HG02798 (cell line): Measurements from ENCODE around the gene TOX2.

Experiments
- ATAC-seq: cut with Tn5 transposase; IDR thresholded peaks from one replicate; pipeline ENCODE4 v1.9.1; 2021; ENCODE audit warnings: mild to moderate bottlenecking; ENCODE audit not compliant: unreplicated experiment, poor library complexity

The TOX2 gene

DNA sequence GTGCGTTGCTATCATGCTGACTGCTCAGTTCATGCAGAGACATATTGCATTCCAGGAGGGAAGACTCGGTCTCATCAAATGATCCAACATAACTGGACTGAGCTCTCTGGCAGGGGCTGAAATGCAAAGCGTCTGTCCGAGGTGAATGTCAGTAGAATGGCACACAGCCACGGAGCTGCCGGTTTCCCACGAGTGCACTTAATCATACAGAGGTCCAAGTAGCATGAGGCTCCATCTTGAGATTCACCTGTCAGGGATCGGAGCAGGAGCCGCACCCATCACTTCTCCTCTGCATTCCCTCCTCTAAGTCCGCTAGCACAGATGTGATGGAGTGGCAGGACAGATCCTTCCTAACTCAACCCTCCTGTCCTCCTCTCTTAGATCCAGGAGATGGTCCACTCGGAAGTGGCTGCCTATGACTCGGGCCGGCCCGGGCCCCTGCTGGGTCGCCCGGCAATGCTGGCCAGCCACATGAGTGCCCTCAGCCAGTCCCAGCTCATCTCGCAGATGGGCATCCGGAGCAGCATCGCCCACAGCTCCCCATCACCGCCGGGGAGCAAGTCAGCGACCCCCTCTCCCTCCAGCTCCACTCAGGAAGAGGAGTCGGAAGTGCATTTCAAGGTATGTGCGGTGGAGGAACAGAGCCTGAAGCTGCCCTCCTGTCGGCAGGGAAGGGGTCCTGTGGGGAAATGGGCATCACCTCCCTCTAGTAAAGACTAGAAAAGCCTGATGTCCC lies 136.4 kb downstream of the TOX2 start:
- ATAC-seq, result no peak

DNA sequence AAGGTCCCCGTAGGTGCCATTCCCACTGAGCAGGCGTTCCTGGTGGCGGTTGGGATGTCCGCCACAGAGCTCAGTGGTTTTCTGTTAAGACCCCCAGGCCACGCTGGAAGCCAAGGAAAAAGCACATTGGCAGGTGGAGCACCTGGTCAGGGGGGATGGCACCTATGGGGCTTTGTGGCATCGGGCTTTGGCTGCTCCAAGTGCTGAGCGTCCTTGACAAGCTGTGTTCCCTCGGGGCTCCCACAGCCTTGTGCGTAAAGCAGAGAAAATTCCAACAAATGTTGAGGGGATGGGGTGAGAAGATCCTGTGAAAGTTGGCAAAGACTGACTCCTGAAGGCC lies 137.0 kb downstream of the TOX2 start:
- no peak for ATAC-seq

DNA sequence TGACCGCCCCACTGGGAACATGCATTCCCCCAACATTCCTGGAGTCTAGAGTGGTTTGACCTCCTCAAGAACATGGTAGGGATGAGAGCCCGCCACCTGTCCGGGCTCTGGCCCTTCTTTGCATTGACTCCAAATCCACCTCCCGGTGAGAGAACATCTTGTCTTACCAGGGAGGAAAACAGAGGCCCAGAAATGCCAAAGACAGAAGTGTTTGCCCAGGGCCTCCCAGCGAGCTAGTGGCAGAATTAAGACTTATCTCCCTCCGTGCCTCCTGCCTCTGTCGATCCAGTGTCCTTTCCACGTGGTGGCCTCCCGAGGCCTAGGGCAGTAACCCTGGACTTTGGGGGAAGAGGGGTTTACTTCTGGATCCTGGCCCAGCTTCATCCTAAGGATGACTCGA lies 137.5 kb downstream of the TOX2 start:
- no peak for ATAC-seq

DNA sequence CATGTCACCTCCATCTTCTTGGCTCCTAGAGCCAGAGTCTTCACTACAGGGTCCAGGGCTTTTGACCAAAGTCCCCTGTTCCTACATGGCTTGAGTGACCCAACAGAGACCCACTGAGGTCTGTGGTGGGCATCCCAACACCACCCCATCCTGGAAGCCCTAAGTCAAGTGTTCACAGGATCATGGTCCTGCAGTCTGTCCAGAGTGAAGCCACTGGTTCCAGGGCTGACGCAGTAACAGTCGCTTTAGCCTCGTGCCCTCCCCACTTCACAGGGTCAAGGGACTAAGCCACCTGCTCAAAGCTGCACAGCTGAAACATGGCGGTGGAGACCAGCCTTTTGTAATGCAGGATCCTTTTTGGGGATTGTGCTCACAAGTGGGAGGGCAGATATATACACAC lies 138.4 kb downstream of the TOX2 start:
- no peak for ATAC-seq

DNA sequence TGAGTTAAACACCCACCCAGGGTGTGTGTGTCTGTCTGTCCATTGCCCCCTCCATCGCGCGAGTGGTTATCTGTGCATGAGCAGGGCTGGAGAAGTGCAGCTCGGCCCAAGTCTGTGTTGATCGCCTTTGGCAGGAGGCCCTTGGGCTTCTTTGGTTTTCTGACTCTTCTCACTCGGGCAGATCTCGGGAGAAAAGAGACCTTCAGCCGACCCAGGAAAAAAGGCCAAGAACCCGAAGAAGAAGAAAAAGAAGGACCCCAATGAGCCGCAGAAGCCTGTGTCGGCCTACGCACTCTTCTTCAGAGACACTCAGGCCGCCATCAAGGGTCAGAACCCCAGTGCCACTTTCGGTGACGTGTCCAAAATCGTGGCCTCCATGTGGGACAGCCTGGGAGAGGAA lies 139.5 kb downstream of the TOX2 start:
- no peak for ATAC-seq

DNA sequence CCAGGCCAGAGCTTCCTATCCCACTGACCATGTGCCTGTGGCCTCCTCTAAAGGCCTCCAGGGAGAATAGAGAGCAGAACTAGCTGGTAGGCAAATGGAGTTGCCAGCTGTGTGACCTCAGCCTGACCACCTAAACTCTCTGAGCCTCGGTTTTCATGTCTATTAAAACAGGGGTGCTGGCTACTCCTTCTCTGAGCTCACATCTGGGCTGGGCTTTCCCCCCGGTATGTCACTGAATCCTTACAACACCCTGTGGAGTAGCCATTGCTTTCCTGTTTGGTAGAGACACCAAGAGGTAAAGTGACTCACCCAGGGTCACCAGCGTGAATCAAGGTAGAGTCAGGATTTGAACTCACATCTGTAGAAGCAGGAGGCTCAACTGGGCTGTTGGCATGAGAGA lies 140.2 kb downstream of the TOX2 start:
- ATAC-seq, result no peak

DNA sequence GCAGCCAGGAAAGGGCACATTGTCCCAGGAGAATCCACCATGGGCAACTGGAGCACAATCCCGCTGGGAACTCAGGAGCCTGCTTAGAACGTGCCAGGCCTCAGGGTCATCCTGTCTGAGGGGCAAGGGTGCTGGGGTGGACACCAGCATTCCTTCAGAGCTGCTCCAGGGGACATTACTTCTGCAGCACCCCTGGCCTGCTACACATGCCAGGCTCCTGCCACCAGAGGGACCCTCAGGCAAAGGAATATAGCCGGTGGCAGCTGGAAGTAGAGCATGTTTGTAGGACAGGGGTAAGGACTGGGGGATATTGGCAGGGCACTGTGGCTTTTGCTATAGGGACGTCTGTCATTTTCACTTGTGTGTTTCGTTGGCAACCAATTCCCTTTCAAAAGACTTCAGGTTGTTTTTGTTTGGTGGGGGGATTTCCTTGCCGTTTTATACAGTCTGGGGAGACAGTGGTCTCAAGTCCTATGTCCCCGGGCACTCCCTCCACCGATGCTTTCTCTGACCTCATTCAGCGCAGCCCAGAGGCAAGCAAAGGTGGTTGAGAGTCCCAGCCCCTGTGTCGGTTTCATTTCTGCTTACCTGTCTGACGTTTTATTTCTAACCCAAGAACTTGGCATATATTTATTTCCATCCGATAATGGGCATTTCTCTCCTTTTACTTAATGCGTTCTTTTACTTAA lies 141.5 kb downstream of the TOX2 start:
- ATAC-seq, result no peak

DNA sequence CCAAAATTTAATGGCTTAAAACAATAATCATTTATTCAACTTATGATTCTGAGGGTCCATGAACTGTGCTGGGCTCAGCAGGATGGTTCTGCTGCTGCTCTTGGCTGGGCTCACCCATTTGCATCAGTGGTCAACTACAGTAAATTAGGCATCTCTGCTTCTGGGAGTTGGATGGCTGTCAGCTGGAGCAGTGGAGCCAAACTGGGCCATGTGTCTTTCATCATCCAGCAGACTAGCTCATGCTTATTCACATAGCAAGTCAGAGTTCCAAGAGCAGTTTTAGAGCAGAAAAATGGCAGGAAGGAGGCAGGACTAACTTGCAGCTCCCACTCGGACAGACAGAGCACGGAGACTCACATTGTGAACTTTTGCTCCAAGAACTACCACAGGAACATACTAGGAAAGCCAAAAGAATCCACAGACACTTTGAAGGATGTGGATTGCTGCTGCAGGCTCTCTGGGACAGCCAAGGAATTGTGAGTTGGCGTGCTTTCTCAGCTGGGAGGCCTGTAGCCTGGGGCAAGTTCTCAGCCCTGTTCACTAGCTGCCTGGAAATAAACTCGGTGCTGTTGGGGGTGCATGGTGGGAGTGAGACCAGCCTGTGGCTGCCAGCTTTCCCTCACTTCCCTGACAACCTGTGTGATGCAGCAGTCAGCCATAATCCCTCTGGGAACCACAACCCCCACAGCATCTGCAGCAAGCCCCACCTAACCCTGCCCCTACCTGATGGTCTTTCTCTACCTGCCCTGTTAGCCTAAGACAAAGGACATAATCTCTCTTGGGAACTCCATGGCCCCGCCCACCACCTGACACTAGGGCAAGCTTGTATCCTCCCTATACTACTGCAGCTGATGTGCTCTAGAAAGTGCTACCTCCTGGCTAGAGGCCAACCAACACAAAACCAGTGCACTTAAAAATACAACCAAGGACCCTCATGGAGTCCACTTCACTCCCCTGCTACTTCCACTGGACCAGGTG lies 143.3 kb downstream of the TOX2 start:
- no peak for ATAC-seq

DNA sequence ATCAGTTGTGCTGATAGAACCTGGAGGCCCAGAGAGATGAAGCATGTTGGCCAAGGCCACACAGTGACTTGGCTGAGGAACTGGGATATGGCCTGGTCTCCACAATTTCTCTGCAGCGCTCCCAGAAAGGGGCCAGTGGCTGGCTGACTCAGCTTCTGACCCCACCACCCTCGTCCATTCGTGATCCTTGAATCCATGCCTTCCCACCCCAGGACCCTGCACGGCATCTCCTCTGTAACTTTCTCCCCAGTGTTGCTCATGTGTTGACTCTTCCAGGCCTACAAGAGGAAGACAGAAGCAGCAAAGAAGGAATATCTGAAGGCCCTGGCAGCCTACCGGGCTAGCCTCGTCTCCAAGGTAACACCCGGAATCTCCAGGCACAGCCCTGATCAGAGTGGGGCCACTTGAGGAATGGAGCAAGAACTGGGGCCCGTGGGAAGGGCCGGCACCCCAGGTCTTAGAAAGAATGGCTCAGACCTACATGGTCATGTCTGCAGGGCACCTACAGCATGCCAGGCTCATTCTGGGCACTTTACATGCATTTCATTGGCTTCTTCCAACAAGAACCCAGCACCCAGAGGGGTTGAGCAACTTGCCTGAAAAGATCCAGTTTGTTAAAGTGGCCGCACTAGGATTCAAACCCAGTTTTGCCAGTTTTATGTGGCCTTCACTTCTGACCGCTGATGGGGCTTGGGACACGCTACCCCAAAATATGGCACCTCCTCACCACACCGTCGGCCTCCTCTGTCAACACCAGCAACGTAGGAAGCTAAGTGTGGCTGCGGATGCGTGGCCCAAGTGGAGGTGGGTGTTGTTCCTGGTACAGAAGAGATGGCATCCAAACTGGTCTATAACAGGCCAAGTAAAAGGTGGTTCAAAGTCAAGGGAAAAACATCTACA lies 150.1 kb downstream of the TOX2 start:
- ATAC-seq, result no peak

DNA sequence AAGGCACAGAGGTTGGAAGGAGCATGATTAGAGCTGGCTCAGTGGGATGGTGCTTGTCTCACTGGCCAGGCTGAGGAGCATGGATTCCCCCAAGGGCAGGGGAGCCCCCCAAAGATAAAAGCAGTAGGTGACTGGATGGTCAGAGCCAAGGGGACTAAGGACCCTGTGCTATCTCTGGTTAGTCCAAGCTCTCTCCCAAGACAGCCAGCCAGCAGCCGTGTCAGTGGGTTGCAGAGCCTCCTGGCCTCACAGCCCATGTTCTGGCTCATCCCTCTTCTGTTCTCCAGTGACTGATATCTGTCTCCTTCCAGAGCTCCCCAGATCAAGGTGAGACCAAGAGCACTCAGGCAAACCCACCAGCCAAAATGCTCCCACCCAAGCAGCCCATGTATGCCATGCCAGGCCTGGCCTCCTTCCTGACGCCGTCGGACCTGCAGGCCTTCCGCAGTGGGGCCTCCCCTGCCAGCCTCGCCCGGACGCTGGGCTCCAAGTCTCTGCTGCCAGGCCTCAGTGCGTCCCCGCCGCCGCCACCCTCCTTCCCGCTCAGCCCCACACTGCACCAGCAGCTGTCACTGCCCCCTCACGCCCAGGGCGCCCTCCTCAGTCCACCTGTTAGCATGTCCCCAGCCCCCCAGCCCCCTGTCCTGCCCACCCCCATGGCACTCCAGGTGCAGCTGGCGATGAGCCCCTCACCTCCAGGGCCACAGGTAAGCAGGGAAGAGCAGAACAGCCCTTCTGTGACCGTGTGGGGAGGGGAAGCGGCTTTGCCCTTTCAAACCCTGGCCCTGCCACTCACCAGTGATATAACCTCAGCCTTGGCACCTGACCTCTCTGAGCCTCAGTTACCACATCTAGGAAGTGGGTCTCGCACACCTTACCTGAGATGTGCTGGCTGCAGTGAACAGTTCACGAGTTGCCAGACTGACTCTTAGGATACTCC lies 151.0 kb downstream of the TOX2 start:
- no peak for ATAC-seq

DNA sequence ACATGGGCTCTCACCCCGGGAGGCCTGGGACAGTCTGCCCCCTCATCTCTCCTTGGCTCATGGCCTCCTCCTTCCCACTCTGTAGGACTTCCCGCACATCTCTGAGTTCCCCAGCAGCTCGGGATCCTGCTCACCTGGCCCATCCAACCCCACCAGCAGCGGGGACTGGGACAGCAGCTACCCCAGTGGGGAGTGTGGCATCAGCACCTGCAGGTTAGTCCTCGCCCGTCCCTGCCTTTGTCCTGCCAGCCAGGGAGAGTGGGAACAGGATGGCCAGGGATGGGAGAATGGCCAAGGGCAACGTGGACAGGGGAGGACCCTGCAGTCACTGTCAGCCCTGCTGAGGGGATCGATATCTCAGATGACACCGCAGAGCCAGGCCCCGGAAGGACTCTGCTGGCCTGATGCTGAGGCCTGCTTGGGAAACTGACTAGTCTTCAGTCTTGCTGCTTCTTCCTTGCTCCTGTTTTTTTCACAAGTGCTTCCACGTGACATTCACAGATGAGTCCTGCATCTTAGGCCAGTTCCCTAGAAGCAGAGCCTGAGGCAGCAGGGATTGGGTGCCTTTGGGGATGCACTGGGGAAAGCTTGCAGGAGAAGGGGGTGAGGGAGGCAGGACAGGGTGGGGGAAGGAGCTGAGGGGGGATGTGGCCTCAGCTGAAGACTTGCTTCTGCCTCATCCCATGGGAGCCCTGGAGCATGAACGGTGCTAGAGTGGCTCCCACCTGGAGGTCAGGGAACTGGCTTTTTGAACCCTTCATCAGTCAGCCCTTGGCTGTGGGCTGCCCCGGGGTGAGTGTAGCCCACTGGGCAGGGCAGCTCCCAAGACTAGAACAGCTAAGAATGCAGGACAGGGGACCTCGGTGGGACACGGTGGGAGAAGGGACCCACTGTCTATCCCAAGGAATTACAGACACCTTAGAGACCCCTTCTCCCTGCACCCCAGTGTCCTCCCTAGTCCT lies 152.3 kb downstream of the TOX2 start:
- ATAC-seq, result no peak

DNA sequence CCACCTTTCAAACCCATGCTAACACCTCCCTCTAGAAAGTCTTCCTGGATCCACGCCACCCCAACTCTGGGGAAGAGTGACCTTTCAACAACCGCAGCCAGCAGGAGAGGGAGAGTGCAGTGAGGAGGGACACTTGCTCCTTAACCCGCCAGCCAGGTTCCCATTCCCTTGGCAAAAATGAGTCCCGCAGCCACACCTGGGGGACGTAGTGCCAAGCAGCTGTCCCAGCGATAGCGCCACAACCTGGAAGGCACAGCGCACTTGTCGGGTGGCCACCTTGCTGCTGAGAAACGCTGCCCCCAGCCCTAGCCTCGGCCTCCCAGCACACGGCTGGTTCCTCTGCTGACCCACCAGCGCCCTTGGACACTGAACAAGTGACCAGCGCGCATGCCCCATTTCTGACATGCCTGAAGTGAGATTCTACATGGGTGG lies 153.0 kb downstream of the TOX2 start:
- ATAC-seq, result no peak

DNA sequence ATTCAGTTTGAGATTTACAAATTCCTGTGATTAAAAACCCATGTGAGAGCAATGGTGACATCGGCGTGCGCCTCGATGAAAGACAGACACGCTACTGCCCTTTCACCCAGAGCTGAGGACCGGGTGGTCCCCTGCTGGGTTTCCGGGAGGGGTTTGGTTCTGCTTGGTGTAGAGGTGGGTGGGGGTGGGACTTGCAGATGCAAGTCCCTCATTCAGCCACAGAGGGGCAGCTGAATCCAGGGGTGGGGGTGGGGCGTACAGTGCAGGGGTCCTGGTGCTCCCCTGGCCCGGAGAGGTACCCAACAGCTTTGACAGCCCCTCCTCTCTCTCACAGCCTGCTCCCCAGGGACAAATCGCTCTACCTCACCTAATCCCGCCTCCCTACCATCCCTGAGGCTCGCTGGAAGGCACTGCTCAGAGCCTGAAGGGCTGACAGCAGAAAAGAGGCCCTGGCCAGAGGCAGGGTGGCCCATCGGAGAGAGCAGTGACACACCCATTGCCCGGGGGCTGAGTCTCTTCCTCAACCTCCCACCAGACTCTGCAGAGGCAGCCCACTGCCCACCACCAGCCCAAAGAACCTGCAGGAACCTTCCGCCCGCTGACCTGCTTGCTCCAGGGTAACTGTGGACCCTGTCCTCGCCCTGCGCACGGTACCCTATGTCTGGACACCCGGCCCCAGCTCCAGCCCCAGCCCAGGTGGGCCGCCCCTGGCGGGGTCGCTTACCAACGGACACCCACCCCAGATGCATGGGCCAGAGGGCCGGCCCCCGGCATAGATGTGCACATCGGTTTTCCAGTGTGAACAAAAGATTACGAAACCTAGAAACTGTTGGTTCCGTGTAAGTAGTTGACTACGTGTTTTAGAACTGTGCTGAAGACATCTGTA lies 153.9 kb downstream of the TOX2 start:
- no peak for ATAC-seq

DNA sequence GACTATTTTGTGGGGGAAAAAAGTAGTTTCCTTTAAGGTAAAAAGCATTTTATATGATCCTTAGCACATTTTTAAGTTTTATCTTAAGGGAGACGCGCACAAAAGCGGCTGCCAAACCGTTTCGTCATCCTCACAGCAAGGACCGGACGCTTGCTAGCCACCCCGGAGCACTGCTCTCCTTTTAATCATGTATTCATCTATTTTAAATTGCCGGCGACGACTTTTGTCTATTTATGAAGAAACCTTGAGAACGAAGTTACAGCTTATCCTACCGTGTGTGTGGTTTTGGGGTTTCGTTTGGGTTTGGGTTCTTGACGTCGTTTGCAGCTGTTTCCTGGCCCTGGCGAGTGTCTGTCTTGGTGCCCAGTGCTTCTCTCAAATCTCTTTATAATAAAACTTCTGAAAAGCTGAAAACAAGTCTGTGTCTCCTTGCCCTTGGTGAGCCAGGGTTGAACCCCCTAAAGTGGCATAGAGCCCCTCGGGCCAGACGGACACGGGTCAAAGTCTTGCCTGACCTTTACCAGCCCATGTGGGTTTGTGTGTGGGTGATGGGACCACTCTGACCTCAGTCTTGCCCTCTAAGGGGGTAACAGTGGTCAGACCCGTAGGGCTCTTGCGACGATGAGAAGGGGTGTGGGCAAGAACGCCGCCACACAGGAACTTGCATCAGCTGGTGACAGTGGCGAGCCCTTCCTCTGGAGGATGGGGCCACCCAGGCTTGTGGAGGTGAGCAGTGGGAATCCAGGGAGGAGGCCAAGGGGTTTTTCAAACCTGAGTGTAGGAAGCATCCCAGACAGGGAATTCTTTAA lies 154.8 kb downstream of the TOX2 start:
- peak; percentile 53 for ATAC-seq

DNA sequence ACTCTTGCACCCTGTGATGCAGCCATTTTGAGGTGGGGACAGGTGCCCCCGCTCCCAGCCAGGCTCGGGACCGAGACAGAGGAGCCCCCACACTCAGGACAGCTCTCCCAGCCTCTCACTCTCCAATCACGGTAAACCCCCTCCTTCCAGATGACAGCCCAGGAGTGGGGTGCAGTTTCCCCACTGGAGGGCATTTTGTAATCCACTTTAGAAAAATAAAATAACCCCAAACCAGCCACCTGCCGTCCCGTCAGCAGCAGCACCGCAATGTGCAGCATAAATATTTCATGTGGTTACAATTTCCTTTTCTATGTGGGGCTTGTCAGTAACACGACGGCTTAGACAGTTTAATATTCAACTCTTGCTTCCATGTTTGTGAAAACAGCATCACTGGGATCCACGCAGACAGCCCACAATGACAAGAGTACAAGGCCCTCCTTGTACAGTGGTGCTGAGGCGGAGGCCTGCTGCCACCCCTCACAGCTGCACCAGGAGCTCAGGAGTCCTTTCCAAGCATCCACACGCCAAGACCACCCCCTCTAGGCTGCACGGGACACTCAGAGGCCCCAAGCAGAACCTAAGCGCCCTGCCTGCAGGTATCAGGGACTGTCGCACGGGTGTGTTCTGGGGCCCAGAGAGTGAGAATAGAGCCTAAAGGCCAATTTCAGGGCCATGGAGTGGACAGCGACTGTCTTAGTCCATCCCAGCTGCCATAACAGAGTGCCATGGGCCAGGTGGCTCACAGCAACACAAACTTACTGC lies 155.7 kb downstream of the TOX2 start:
- no peak for ATAC-seq
